GM19463 (cell line): ENCODE data around the gene OR51I1.
A peak's percentile ranks its signal among the peaks of the same experiment; 100 is the strongest.

Experiments
- ATAC-seq: cut with Tn5 transposase; IDR thresholded peaks from one replicate; pipeline ENCODE4 v1.9.1; 2021; ENCODE audit warnings: mild to moderate bottlenecking, moderate library complexity; ENCODE audit not compliant: unreplicated experiment

Gene OR51I1

GRCh38 chr11:5441414-5441813, at the start of gene OR51I1:
TSS of gene OR51I1 (minus strand) at chr11:5441514. CDS start at chr11:5441514, 0 bp downstream.
- ATAC-seq = no peak

GRCh38 chr11:5489576-5490357, 48.5 kb upstream of the OR51I1 start:
- ATAC-seq = no peak

GRCh38 chr11:5488798-5489399, 47.6 kb upstream of the OR51I1 start:
- ATAC-seq = no peak

- no peak for ATAC-seq
These were observed 47.1 kb upstream of the OR51I1 start, which contains the start of gene OR52D1 for GRCh38 chr11:5488385-5488784. TSS of gene OR52D1 (plus strand) at chr11:5488685. CDS start at chr11:5488707, 22 bp downstream.

- ATAC-seq = no peak
These were observed 45.1 kb upstream of the OR51I1 start for GRCh38 chr11:5486421-5486820.

- ATAC-seq = no peak
These were observed 44.7 kb upstream of the OR51I1 start for GRCh38 chr11:5486003-5486402.

- peak; percentile 88 for ATAC-seq
These were observed 35.0 kb upstream of the OR51I1 start for GRCh38 chr11:5476186-5476819.

GRCh38 chr11:5473921-5474320, 32.6 kb upstream of the OR51I1 start:
- ATAC-seq = no peak

GRCh38 chr11:5467527-5467926, 26.2 kb upstream of the OR51I1 start:
- no peak for ATAC-seq

GRCh38 chr11:5460983-5461621, 19.8 kb upstream of the OR51I1 start:
- no peak for ATAC-seq

- no peak for ATAC-seq
These were observed 8.1 kb upstream of the OR51I1 start for GRCh38 chr11:5449432-5449831.

GRCh38 chr11:5449023-5449422, 7.7 kb upstream of the OR51I1 start, which contains the start of gene OR51I2:
TSS of gene OR51I2 (plus strand) at chr11:5449323. CDS start at chr11:5453489, 4,166 bp downstream.
- no peak for ATAC-seq

GRCh38 chr11:5443835-5444393, 2.6 kb upstream of the OR51I1 start:
- no peak for ATAC-seq

GRCh38 chr11:5423131-5423530, 18.2 kb downstream of the OR51I1 start:
- no peak for ATAC-seq

- no peak for ATAC-seq
These were observed 19.5 kb downstream of the OR51I1 start, which contains the start of gene OR51Q1 for GRCh38 chr11:5421811-5422210. TSS of gene OR51Q1 (plus strand) at chr11:5422111. CDS start at chr11:5422201, 90 bp downstream.

- no peak for ATAC-seq
These were observed 20.3 kb downstream of the OR51I1 start for GRCh38 chr11:5420993-5421392.

GRCh38 chr11:5405173-5405572, 36.1 kb downstream of the OR51I1 start:
- ATAC-seq = no peak

GRCh38 chr11:5398936-5399335, 42.4 kb downstream of the OR51I1 start:
- ATAC-seq = no peak

- ATAC-seq = no peak
These were observed 47.2 kb downstream of the OR51I1 start for GRCh38 chr11:5394091-5394490.
